Mammary microvascular endothelial cell (primary cell): ENCODE measurements around the gene CXCL17. TPM values are rescaled to one million over a fixed set of nuclear protein-coding genes. Genes with fewer than 3 reads are reported as not detected.

Source experiments
- total RNA-seq: library from RNA; depleted of rRNA; stranded (reverse); fragments of >200 nt; gene quantifications from 2 replicates; pipeline ENCODE4 v1.2.3, GENCODE V29; 2015

Gene CXCL17, protein sequence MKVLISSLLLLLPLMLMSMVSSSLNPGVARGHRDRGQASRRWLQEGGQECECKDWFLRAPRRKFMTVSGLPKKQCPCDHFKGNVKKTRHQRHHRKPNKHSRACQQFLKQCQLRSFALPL
- not detected in 2 replicates for total RNA-seq

DNA sequence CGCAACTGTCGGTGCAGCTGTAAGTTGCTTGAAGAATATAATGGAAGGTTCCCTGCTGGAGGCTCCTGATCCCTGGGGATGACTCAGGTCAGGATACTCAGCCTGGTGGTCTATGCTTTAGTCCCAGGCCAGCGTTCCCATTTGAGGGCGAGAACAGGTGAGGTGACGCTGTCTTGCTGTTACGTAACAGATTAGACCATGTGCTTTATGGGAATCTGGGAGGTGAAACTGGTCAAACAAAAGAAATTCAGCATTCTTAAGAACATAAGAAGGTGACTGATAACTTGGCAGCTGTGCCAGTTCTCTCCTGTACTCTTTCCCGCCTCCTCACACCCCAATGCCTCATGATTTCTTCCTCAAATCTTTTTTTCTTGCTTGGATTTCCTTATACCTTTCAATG, at the start of gene CXCL17:
Gene CXCL17, minus strand, starts transcription at position 114 of the 400 bp plus-strand sequence. CDS start 114 bp downstream, outside the sequence.

DNA sequence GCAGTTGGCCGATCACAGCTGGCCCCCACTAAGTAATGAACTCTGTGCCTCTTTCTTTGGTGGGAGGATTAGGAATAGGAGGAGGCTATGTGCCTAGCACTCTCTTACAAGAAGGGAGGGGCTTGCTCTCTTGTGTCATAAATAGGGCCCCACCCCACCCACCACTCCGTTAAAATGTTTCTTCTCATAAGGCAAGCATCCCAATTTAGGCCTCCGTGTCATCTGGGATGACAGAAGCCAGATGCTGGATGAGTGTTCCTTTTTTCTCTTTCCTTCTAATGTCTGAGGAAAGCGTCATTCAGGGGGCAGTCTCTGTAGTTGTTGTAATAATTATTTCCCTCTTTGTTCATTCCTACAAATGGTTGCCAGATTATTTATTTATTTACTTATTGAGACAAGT, 15.4 kb downstream of the CXCL17 start, which contains the start of gene LIPE:
Gene LIPE, minus strand, starts transcription at position 76 of the 400 bp plus-strand sequence. CDS start 239 bp downstream, outside the sequence.

DNA sequence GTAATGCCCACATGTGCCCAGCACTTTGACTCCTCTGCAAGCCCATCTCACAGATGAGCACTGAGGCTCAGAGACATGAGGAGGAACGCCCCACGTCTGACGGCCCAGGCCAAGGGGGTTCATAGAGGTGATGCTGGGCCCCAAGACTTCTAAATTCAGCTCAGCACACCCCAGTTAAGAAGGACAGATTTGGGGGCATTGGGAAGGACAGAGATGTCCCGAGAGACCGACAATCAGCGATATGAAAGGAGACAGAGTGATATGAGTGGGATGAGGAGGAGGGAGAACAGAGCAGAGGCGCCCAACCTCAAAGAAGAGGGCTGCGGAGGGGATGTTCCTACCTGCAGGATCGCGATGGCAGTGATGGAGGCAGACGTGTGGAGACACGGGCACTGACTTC, 52.8 kb downstream of the CXCL17 start, which contains the start of gene CNFN:
Gene CNFN, minus strand, starts transcription at position 399 of the 400 bp plus-strand sequence. CDS start 1,260 bp downstream, outside the sequence.

Other genes starting within 250 kb of the CXCL17 start
- 24.6 and 31.9 TPM in 2 replicates for gene DEDD2, start 225.3 kb downstream of the CXCL17 start, total RNA-seq
- 6.2 and 7.4 TPM in 2 replicates for gene ZNF526, start 222.6 kb downstream of the CXCL17 start, total RNA-seq
- 20.9 and 25.7 TPM in 2 replicates for gene GSK3A, start 200.3 kb downstream of the CXCL17 start, total RNA-seq
- gene ERF, start 187.8 kb downstream of the CXCL17 start, total RNA-seq, result 33.5 and 47.5 TPM in 2 replicates
- 39.7 and 42.8 TPM in 2 replicates for gene CIC, start 173.7 kb downstream of the CXCL17 start, total RNA-seq
- 0.27 and 1.0 TPM in 2 replicates for gene PRR19, start 140.8 kb downstream of the CXCL17 start, total RNA-seq
- gene PAFAH1B3, start 140.3 kb downstream of the CXCL17 start, total RNA-seq, result 32.9 and 44.7 TPM in 2 replicates
- gene TMEM145, start 129.6 kb downstream of the CXCL17 start, total RNA-seq, result 0.27 TPM in 1 of 2 replicates, not detected in the other
- 17.9 and 22.0 TPM in 2 replicates for gene MEGF8, start 117.3 kb downstream of the CXCL17 start, total RNA-seq
- gene CNFN, start 52.6 kb downstream of the CXCL17 start, total RNA-seq, result 1.00 TPM in 1 of 2 replicates, not detected in the other
- 16.7 and 25.6 TPM in 2 replicates for gene LIPE, start 15.6 kb downstream of the CXCL17 start, total RNA-seq
- 13.3 and 15.4 TPM in 2 replicates for gene CEACAM1, start 85.5 kb upstream of the CXCL17 start, total RNA-seq
- not detected in 2 replicates for gene CEACAM8, start 152.0 kb upstream of the CXCL17 start, total RNA-seq